Neuronal stem cell (in vitro differentiated cells): ENCODE measurements around the gene NR5A2.
A peak's percentile ranks its signal among the peaks of the same experiment; 100 is the strongest.

ENCODE experiments used
- DNase-seq: peaks from one replicate; pipeline ENCODE4 v3.0.0-alpha.2; 2013; ENCODE audit warnings: low spot score
- H2AFZ ChIP-seq: one replicate; pipeline ENCODE4 v1.6.1; 2013; ENCODE audit warnings: mild to moderate bottlenecking, low read length, inconsistent platforms
- H2AK5ac ChIP-seq: 2 replicates; pipeline ENCODE4 v1.6.1; 2013; ENCODE audit warnings: low read depth, mild to moderate bottlenecking, inconsistent platforms, low read length, moderate library complexity, mixed read lengths
- H2BK120ac ChIP-seq: 2 replicates; pipeline ENCODE4 v1.6.1; 2013; ENCODE audit warnings: low read depth, mild to moderate bottlenecking, inconsistent platforms, low read length, moderate library complexity, mixed read lengths
- H2BK12ac ChIP-seq: one replicate; pipeline ENCODE4 v1.6.1; 2013; ENCODE audit warnings: low read length, inconsistent platforms
- H2BK15ac ChIP-seq: 2 replicates; pipeline ENCODE4 v1.6.1; 2013; ENCODE audit warnings: mild to moderate bottlenecking, low read length, inconsistent platforms, mixed read lengths
- H2BK5ac ChIP-seq: one replicate; pipeline ENCODE4 v1.6.1; 2013; ENCODE audit warnings: inconsistent platforms, mild to moderate bottlenecking, low read length, moderate library complexity
- H3K14ac ChIP-seq: one replicate; pipeline ENCODE4 v1.6.1; 2013; ENCODE audit warnings: low read length, inconsistent platforms
- H3K18ac ChIP-seq: 2 replicates; pipeline ENCODE4 v1.6.1; 2013; ENCODE audit warnings: low read length, inconsistent platforms
- H3K23ac ChIP-seq: 2 replicates; pipeline ENCODE4 v1.6.1; 2013; ENCODE audit warnings: low read depth, mild to moderate bottlenecking, mixed read lengths, low read length, inconsistent platforms; ENCODE audit not compliant: poor library complexity
- H3K27ac ChIP-seq: replicated peaks from 3 replicates; pipeline ENCODE4 v1.5.1; 2013; ENCODE audit warnings: low read length, inconsistent platforms
- H3K27me3 ChIP-seq, 3 experiments: 2 replicates each; pipeline ENCODE4 v1.6.1; 2013; ENCODE audit warnings: low read length in 3 of 3, mild to moderate bottlenecking in 2 of 3, inconsistent platforms in 1 of 3, low read depth in 1 of 3, mixed read lengths in 1 of 3, moderate library complexity in 1 of 3; ENCODE audit not compliant: control insufficient read depth in 3 of 3, insufficient read depth in 3 of 3
- H3K36me3 ChIP-seq, 2 donors: replicated peaks in 1 of 2; 2 replicates each; pipeline ENCODE4 v1.6.1; 2013; ENCODE audit warnings: low read length in 2 of 2; ENCODE audit not compliant: control insufficient read depth in 2 of 2, insufficient read depth in 2 of 2
- H3K4ac ChIP-seq: 2 replicates; pipeline ENCODE4 v1.6.1; 2013; ENCODE audit warnings: inconsistent platforms, mild to moderate bottlenecking, low read length, moderate library complexity
- H3K4me1 ChIP-seq, 2 donors: 1 replicate in 1 of 2; 2 replicates in 1 of 2; pipeline ENCODE4 v1.6.1; 2013; ENCODE audit warnings: low read length in 2 of 2, low read depth in 1 of 2; ENCODE audit not compliant: control insufficient read depth in 2 of 2, insufficient read depth in 1 of 2
- H3K4me2 ChIP-seq: one replicate; pipeline ENCODE4 v1.6.1; 2013; ENCODE audit warnings: mild to moderate bottlenecking, low read length, inconsistent platforms; ENCODE audit not compliant: insufficient read depth, poor library complexity, severe bottlenecking
- H3K4me3 ChIP-seq, 2 donors: 2 replicates each; pipeline ENCODE4 v1.5.1; 2013; ENCODE audit warnings: low read length in 2 of 2, mild to moderate bottlenecking in 2 of 2, inconsistent platforms in 1 of 2, moderate library complexity in 1 of 2
- H3K79me1 ChIP-seq: one replicate; pipeline ENCODE4 v1.6.1; 2013; ENCODE audit warnings: low read depth, mild to moderate bottlenecking, inconsistent platforms, low read length, moderate library complexity
- H3K9ac ChIP-seq: one replicate; pipeline ENCODE4 v1.6.1; 2013; ENCODE audit warnings: mild to moderate bottlenecking, low read depth, low read length, inconsistent platforms; ENCODE audit not compliant: poor library complexity
- H3K9me3 ChIP-seq, 2 donors: replicated peaks in 1 of 2; 2 replicates each; pipeline versions ENCODE3 to v1.6.1; 2013; ENCODE audit warnings: low read length in 2 of 2, mild to moderate bottlenecking in 2 of 2, inconsistent platforms in 1 of 2, low read depth in 1 of 2, mixed read lengths in 1 of 2, moderate library complexity in 1 of 2; ENCODE audit not compliant: control insufficient read depth in 2 of 2, insufficient read depth in 1 of 2
- H4K8ac ChIP-seq: one replicate; pipeline ENCODE4 v1.6.1; 2013; ENCODE audit warnings: low read depth, mild to moderate bottlenecking, inconsistent platforms, low read length, moderate library complexity
- H4K91ac ChIP-seq: one replicate; pipeline ENCODE4 v1.6.1; 2013; ENCODE audit warnings: low read length, low read depth, mild to moderate bottlenecking, inconsistent platforms; ENCODE audit not compliant: poor library complexity
- WGBS, 2 donors: extraction: QIAGEN DNeasy Blood & Tissue Kit; methylation state at CpG; one replicate each; pipeline ENCODE4 v1.1.7; 2013; ENCODE audit warnings: missing lambda C conversion rate in 2 of 2, mixed read lengths in 1 of 2; ENCODE audit not compliant: insufficient read length in 2 of 2, insufficient replicate concordance in 1 of 2; ENCODE audit errors: extremely low coverage in 2 of 2; 5-methylcytosine and 5-hydroxymethylcytosine counted together

The NR5A2 gene

GRCh38 chr1:200042552-200043335, 15.2 kb downstream of the NR5A2 start:
- no CpG with 5 or more reads among the region's 48 CpGs for WGBS, 2 donors
- H3K23ac ChIP-seq, result peak overlapping the region; percentile 49
- no peak overlapping the region for H3K9ac ChIP-seq
- peak overlapping the region; percentile 100 for H2AFZ ChIP-seq
- peaks cover 6 to 30% of the 10 kb centered on the region in 2 donors for H3K4me1 ChIP-seq
- H3K4ac ChIP-seq, result no peak overlapping the region
- peaks cover 31 to 57% (median 50%) of the 10 kb centered on the region in 3 experiments for H3K27me3 ChIP-seq
- no peaks in the 10 kb centered on the region for H3K36me3 ChIP-seq
- H3K27ac ChIP-seq, result no peak overlapping the region
- H3K14ac ChIP-seq, result no peak overlapping the region
- no peaks in the 10 kb centered on the region for H3K79me1 ChIP-seq
- no peak overlapping the region for H4K8ac ChIP-seq
- no peak overlapping the region for H2BK5ac ChIP-seq
- H2BK12ac ChIP-seq, result no peak overlapping the region
- H2BK15ac ChIP-seq, result no peak overlapping the region
- peak overlapping the region; percentile 67 for H3K18ac ChIP-seq
- peak overlapping the region; percentile 43 for H3K4me2 ChIP-seq
- no peaks in the 10 kb centered on the region for H3K9me3 ChIP-seq
- peak overlapping the region in 1 of 2 donors; percentile 51 for H3K4me3 ChIP-seq
- no peak overlapping the region for H4K91ac ChIP-seq
- peak overlapping the region; percentile 36 for H2AK5ac ChIP-seq
- H2BK120ac ChIP-seq, result no peak overlapping the region
- DNase-seq, result peak; percentile 37

- H3K14ac ChIP-seq, result no peak overlapping the region
- H2BK5ac ChIP-seq, result no peak overlapping the region
- no peak overlapping the region for H2BK15ac ChIP-seq
- no peak overlapping the region for H3K4me2 ChIP-seq
- peaks cover 10 to 28% of the 10 kb centered on the region in 2 donors for H3K4me1 ChIP-seq
- H3K23ac ChIP-seq, result no peak overlapping the region
- no peak overlapping the region for H4K91ac ChIP-seq
- no peaks in the 10 kb centered on the region for H3K9me3 ChIP-seq
- no peak overlapping the region for H2AK5ac ChIP-seq
- H3K9ac ChIP-seq, result no peak overlapping the region
- no peaks in the 10 kb centered on the region for H3K79me1 ChIP-seq
- H3K36me3 ChIP-seq, result no peaks in the 10 kb centered on the region
- WGBS, 2 donors, result no CpG with 5 or more reads among the region's 3 CpGs
- no peak for DNase-seq
- H4K8ac ChIP-seq, result no peak overlapping the region
- H3K27me3 ChIP-seq, result peaks cover 27 to 51% (median 45%) of the 10 kb centered on the region in 3 experiments
- no peak overlapping the region for H2BK120ac ChIP-seq
- no peak overlapping the region for H3K18ac ChIP-seq
- no peak overlapping the region for H2BK12ac ChIP-seq
- no peak overlapping the region for H3K27ac ChIP-seq
- H3K4ac ChIP-seq, result no peak overlapping the region
- peak overlapping the region in 1 of 2 donors; percentile 51 for H3K4me3 ChIP-seq
- peak overlapping the region; percentile 100 for H2AFZ ChIP-seq
Observed at GRCh38 chr1:200043336-200043668, 15.8 kb downstream of the NR5A2 start.

- Histone ChIP-seq H3K36me3 (no peaks in the 10 kb centered on the region), H4K8ac (no peak overlapping the region), H2AK5ac (no peak overlapping the region), H3K4me3 (no peak overlapping the region), H3K27ac (no peak overlapping the region), H3K27me3 (peaks cover 18 to 30% (median 25%) of the 10 kb centered on the region in 3 experiments), H2BK120ac (no peak overlapping the region), H3K9me3 (no peaks in the 10 kb centered on the region), H3K18ac (no peak overlapping the region), H2BK15ac (no peak overlapping the region), H3K79me1 (no peaks in the 10 kb centered on the region), H2BK12ac (no peak overlapping the region), H4K91ac (no peak overlapping the region), H3K4ac (no peak overlapping the region), H3K14ac (no peak overlapping the region), H3K9ac (no peak overlapping the region), H3K4me2 (no peak overlapping the region), H2BK5ac (no peak overlapping the region), H2AFZ (no peak overlapping the region), H3K4me1 (peaks cover 7 to 12% of the 10 kb centered on the region in 2 donors), H3K23ac (no peak overlapping the region)
- no peak for DNase-seq
- WGBS, 2 donors, result no CpG with 5 or more reads among the region's 2 CpGs
Observed at GRCh38 chr1:200046115-200046514, 18.6 kb downstream of the NR5A2 start.

- Histone ChIP-seq H4K8ac (no peak overlapping the region), H2BK15ac (no peak overlapping the region), H3K23ac (no peak overlapping the region), H3K9ac (no peak overlapping the region), H3K79me1 (no peaks in the 10 kb centered on the region), H3K27ac (no peak overlapping the region), H3K4me1 (peaks cover 6 to 7% of the 10 kb centered on the region in 2 donors), H2BK120ac (no peak overlapping the region), H3K27me3 (peaks cover 0 to 9% (median 4%) of the 10 kb centered on the region in 3 experiments), H3K4me3 (no peak overlapping the region), H4K91ac (no peak overlapping the region), H3K18ac (no peak overlapping the region), H2AK5ac (no peak overlapping the region), H3K9me3 (no peaks in the 10 kb centered on the region), H3K14ac (no peak overlapping the region), H2BK5ac (no peak overlapping the region), H3K36me3 (no peaks in the 10 kb centered on the region), H3K4ac (no peak overlapping the region), H2BK12ac (no peak overlapping the region), H3K4me2 (no peak overlapping the region), H2AFZ (no peak overlapping the region)
- peak; percentile 24 for DNase-seq
- WGBS, 2 donors, result no CpG with 5 or more reads among the region's 5 CpGs
Observed at GRCh38 chr1:200048244-200048643, 20.7 kb downstream of the NR5A2 start.
